GM18499 (cell line): ENCODE results near the gene AHNAK2.
"Not testable (repeated sequence)": the region's sequence is repeated elsewhere in the genome, so short reads cannot be mapped to it uniquely, and the experiment has no call there.

Source experiments
- ATAC-seq: cut with Tn5 transposase; IDR thresholded peaks from one replicate; pipeline ENCODE4 v1.9.1; 2021; ENCODE audit warnings: moderate number of reproducible peaks; ENCODE audit not compliant: insufficient read depth, unreplicated experiment

Gene AHNAK2

GRCh38 chr14:104977681-104978653 is at the start of gene AHNAK2:
TSS of gene AHNAK2 (minus strand) at chr14:104978374. CDS start at chr14:104978237, 137 bp downstream.
- ATAC-seq = no peak

GRCh38 chr14:105027718-105028117 is 49.5 kb upstream of the AHNAK2 start:
- not testable (repeated sequence) for ATAC-seq

DNA sequence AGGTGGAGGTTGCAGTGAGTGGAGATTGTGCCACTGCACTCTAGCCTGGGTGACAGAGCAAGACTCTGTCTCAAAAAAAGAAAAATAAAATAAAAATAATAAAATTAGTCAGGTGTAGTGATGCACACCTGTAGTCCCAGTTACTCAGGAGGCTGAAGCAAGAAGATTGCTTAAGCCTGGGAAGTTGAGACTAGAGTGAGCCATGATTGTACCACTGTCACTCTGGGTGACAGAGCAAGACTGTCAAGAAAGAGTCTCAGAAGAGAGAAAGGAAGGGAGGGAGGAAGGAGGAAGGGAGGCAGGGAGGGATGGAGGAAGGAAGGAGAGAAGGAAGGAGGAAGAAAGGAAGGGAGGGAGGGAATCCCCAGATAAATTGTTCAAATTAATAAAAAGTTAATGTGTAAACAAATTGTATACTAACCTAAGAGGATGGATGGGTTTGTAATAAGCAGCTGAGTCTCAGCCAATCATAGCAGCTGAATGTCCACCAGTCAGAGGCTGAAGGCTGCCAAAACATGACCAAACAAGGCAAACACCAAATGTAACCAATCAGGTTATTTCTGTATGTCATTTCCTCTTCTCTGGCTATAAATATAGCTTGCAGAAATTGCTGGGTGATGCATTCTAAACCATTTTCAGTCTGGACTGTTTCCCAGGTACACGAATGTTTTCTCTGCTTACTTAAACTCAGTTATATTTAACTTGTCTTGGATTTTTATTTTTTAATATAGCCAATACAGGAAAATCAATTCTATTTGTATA is 48.8 kb upstream of the AHNAK2 start:
- ATAC-seq = no peak

- no peak for ATAC-seq
Measured at GRCh38 chr14:105026033-105026785, 48.0 kb upstream of the AHNAK2 start.

DNA sequence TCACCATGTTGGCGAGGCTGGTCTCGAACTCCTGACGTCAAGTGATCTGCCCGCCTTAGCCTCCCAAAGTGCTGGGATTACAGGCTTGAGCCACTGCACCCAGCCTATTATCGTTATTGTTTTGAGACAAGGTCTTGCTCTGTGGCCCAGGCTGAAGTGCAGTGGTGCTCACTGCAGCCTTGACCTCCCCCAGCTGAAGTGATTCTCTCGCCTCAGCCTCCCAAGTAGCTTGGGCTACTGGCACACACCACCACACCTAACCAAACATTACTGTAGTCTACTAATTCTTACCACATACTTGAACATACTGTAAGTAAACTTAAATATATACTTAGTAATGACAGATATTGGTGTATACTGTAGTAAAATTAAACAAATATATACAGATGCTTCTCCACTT is 47.3 kb upstream of the AHNAK2 start:
- no peak for ATAC-seq

DNA sequence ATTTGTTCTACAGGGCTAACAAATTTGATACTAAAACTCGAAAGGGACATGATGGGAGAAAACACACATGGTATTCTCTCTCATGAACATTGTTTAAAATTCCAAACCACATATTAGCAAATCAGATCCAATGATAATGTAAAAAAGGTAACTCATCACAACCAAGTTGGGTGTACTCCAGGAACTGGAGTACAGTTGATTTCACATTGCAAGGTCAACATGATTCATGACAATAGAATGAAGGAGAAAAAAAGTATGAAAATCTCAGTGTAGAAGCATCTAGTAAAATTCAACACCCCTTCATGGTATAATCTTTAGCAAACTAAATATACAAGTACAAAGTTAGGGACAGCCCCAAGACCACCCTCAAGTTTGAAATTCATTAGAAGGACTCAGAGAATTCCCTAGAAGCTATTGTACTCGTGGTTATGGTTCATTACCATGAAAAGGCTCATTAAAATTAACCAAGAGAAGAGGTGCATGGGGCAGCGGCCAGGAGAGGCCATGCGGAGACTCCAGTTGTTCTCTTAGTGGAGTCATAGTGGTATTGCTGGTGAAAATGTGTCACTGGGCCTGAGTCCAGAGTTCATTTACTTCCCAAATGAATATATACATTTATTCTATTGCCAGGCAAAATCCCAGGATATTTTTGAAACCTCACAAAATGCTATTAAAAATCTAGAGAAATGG is 45.8 kb upstream of the AHNAK2 start:
- no peak for ATAC-seq

- ATAC-seq = no peak
Measured at GRCh38 chr14:105023144-105023543, 45.0 kb upstream of the AHNAK2 start.

DNA sequence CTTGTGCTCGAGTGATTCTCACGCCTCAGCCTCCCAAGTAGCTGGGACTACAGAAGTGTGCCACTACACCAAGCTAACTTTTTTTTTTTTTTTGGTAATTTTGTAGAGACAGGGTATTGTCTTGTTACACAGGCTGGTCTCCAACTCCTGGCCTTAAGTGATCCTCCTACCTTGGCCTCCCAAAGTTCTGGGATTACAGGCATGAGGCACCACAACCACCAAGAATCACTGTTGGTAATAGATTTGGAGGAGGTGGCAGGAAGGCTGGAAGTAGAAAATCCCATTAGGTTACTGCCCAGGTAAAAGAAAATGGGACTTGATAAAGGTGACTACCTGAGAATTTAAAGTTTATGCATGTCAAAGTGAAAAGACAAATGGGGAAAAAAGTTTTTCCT is 44.1 kb upstream of the AHNAK2 start:
- ATAC-seq = no peak

DNA sequence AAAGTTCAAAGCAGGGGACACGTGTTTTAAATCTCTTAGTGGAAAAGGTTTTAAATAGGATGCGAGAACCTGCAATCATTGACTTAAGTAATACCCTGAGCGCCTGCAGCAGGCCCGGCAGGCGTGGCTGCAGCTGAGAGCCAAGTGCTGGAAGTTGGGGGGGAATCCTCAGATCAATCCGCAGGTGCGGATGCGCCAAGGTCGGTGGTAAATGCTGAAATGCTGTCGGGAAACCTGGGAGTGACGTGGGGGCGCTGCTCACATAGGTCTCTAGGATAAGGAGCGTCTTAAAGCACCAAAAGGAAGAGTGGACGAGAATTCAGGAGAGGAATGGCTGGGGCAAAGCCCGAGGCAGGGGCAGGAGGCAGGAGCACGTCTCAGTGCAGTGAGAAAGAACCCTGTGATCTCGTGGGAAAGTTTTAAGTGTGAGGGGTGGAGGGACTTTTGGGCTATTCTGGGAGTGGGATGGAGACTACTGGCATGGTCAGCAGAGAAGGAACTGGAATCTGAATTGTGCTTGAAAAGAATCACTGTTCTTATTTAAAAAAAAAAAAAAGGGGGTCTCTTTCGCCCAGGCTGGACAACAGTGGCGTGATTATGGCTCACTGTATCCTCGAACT is 43.6 kb upstream of the AHNAK2 start:
- no peak for ATAC-seq

- ATAC-seq = no peak
Measured at GRCh38 chr14:105020815-105021655, 42.9 kb upstream of the AHNAK2 start, which contains the start of gene CDCA4. TSS of gene CDCA4 (minus strand) at chr14:105021083. CDS start at chr14:105011929, 9,154 bp downstream.

DNA sequence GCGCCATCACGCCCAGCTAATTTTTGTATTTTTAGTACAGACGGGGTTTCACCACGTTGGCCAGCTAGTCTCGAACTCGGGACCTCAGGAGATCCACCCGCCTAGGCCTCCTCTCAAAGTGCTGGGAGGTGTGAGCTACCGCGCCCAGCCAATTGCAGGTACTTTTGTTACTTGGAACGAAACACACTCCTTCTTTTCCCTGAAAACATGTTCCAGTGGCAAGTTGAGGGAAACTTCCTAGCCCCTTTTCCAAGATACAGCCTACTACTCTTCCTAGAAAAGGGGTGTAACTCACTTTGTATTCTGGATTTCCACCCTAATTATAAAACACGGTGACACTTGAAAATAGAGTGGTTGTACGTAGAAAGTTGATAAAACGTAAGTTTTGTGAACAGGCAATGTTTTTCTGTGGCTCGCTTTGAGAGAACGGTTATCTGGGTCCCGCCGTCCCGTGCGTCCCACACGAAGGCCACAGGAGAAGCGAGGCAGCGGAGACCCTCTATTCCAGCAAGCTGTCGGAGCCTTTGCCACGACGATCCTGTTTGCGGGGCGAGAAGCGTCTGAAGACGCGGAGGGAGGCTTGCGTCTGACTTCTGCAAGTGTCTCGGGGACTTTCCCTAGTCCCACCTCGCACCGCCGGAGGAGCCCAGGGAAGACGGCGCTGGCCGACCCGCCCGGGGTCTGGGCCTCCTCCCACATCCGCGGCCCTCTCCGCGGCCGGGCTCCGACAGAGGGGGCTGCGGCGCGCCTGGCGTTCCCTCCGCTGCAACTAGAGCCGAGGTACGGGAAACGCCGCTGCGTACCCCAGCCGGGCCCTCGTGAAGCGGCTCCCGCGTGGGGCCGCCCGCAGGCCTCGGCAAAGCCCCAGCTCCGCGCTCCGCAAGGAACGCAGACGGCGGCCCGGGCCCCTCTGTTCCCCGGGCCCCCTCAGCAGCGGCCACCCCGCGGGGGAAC is 42.0 kb upstream of the AHNAK2 start:
- no peak for ATAC-seq

GRCh38 chr14:105018414-105018813 is 40.2 kb upstream of the AHNAK2 start:
- no peak for ATAC-seq

GRCh38 chr14:105015905-105016304 is 37.7 kb upstream of the AHNAK2 start:
- no peak for ATAC-seq

DNA sequence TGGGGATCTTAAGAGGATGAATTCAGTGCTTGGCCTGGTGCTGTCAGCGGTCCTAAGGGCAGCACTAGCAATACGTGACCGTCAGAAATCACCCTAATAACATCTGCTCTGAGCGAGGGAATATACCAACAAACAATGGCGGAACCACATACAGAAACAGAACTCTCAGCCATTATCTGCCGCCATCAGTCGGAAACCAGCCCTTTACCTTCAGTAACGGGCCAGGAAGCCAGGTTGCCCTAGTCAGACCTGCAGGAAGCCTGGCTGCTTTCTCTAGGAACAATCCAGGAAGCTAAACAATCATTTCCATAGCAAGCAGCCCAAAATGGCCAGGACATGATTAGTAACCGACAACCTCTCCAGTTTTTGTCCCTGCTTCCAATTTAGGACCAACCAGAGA is 37.1 kb upstream of the AHNAK2 start:
- no peak for ATAC-seq

- ATAC-seq = no peak
Measured at GRCh38 chr14:105014631-105015030, 36.5 kb upstream of the AHNAK2 start.

DNA sequence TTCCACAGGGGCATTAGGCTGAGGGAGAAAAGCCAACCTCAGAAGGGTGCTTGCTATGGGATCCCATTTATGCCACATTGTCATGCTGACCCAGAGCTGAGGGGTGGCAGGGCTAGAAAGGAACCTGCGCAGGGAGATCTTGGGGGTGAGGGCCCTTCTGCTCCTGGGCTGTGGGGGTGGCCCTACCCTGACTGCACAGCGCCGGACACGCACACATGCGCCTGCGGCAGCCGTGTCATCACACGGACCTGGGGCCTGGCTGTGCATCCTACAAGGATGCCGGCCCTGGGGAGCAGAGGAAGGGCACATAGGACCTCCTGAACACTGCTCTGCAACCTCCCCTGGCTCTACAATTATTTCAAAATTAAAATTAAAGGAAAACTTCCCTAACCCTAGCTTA is 35.9 kb upstream of the AHNAK2 start:
- ATAC-seq = no peak

GRCh38 chr14:105013150-105013785 is 35.1 kb upstream of the AHNAK2 start:
- no peak for ATAC-seq
